SK-N-SH (cell line): ENCODE results near the gene TBC1D17. TPM values are rescaled to one million over a fixed set of nuclear protein-coding genes. Genes with fewer than 3 reads are reported as not detected.

Experiments used
- CTCF ChIA-PET: fragments of 300-600, 350-600 bp; formaldehyde crosslinking; extraction: SDS; loops from one replicate; lab custom pipeline; 2021; lab: Yijun Ruan, JAX
- POLR2A ChIA-PET: fragments of 350-600 bp; sonication (Branson Sonifier 250); formaldehyde crosslinking; extraction: SDS; loops from one replicate; lab custom pipeline; 2020; ENCODE audit warnings: antibody characterized with exemption, inconsistent platforms; lab: Yijun Ruan, JAX
- DNase-seq: peaks from one replicate; pipeline ENCODE4 v3.0.0; 2012
- H2AFZ ChIP-seq: fragments of 200-600 bp; sonication (generic); 2 replicates; pipeline ENCODE4 v1.8.1; 2016; ENCODE audit warnings: antibody characterized with exemption, mild to moderate bottlenecking, low read depth
- H3F3A ChIP-seq: fragments of 200-600 bp; sonication (generic); replicated peaks from 2 replicates; pipeline ENCODE3; 2016; ENCODE audit warnings: antibody characterized with exemption, mild to moderate bottlenecking; ENCODE audit not compliant: insufficient read depth
- H3K27ac ChIP-seq, 2 experiments: fragments of 200-500 bp in 1 of 2; fragments of 200-600 bp in 1 of 2; sonication (Bioruptor generic) in 1 of 2; sonication (generic), shearing (Covaris generic) in 1 of 2; 2 replicates each; pipeline versions ENCODE4 v1.5.1 to v1.6.1; 2014 to 2016; ENCODE audit warnings: low read depth in 2 of 2, inconsistent platforms in 1 of 2, low read length in 1 of 2, mild to moderate bottlenecking in 1 of 2, mixed read lengths in 1 of 2
- H3K27me3 ChIP-seq: fragments of 200-600 bp; sonication (generic), shearing (Covaris generic); 2 replicates; pipeline ENCODE4 v1.6.1; 2016; ENCODE audit warnings: mixed run types; ENCODE audit not compliant: insufficient read depth
- H3K36me3 ChIP-seq, 2 experiments: fragments of 200-500 bp in 1 of 2; fragments of 200-600 bp in 1 of 2; sonication (Bioruptor generic) in 1 of 2; sonication (generic) in 1 of 2; replicated peaks in 1 of 2; 2 replicates each; pipeline versions ENCODE3 to v1.5.1; 2014 to 2016; ENCODE audit warnings: low read length in 1 of 2, mild to moderate bottlenecking in 1 of 2; ENCODE audit not compliant: insufficient read depth in 2 of 2, control insufficient read depth in 1 of 2
- H3K4me1 ChIP-seq, 2 experiments: fragments of 200-500 bp in 1 of 2; fragments of 200-600 bp in 1 of 2; sonication (Bioruptor generic) in 1 of 2; sonication (generic), shearing (Covaris generic) in 1 of 2; 2 replicates each; pipeline versions ENCODE4 v1.5.1 to v1.6.1; 2014 to 2016; ENCODE audit warnings: low read depth in 1 of 2, low read length in 1 of 2, mixed run types in 1 of 2; ENCODE audit not compliant: insufficient read depth in 2 of 2, control insufficient read depth in 1 of 2
- H3K4me2 ChIP-seq: fragments of 200-600 bp; sonication (generic), shearing (Covaris generic); 2 replicates; pipeline ENCODE4 v1.6.1; 2017; ENCODE audit warnings: mixed run types
- H3K4me3 ChIP-seq, 2 experiments: fragments of 200-500 bp in 1 of 2; fragments of 200-600 bp in 1 of 2; sonication (Bioruptor generic) in 1 of 2; sonication (generic), shearing (Covaris generic) in 1 of 2; 2 replicates each; pipeline versions ENCODE4 v1.5.1 to v1.8.1; 2014 to 2016; ENCODE audit warnings: low read depth in 2 of 2, inconsistent platforms in 1 of 2, low read length in 1 of 2, mild to moderate bottlenecking in 1 of 2, mixed read lengths in 1 of 2, moderate library complexity in 1 of 2
- H3K79me2 ChIP-seq: fragments of 200-600 bp; sonication (generic); 2 replicates; pipeline ENCODE4 v1.8.1; 2017; ENCODE audit warnings: mild to moderate bottlenecking; ENCODE audit not compliant: insufficient read depth
- H3K9ac ChIP-seq: fragments of 200-600 bp; sonication (generic); 2 replicates; pipeline ENCODE4 v1.6.1; 2017; ENCODE audit warnings: mixed run types
- H3K9me2 ChIP-seq: fragments of 200-600 bp; sonication (generic); 2 replicates; pipeline ENCODE4 v1.6.1; 2017; ENCODE audit warnings: mixed run types
- H3K9me3 ChIP-seq: fragments of 200-600 bp; sonication (generic); 2 replicates; pipeline ENCODE4 v1.6.1; 2017; ENCODE audit warnings: mixed run types, mild to moderate bottlenecking, moderate library complexity
- H4K20me1 ChIP-seq: fragments of 200-600 bp; sonication (generic); 2 replicates; pipeline ENCODE4 v1.6.1; 2017; ENCODE audit warnings: mild to moderate bottlenecking, mixed run types; ENCODE audit not compliant: insufficient read depth
- CTCF ChIP-seq: fragments of 200-600 bp; sonication (generic); IDR thresholded peaks from 2 replicates; pipeline ENCODE4 v1.6.1; 2017; ENCODE audit warnings: antibody characterized with exemption, mild to moderate bottlenecking, moderate library complexity
- ELF1 ChIP-seq: IDR thresholded peaks from 2 replicates; pipeline ENCODE4 v1.4.0; 2012
- EZH2phosphoT487 ChIP-seq: fragments of 200-600 bp; sonication (generic); IDR thresholded peaks from 2 replicates; pipeline ENCODE4 v1.6.1; 2017; ENCODE audit warnings: low read depth, mixed run types, mild to moderate bottlenecking, antibody characterized with exemption, moderate library complexity, borderline replicate concordance
- FOXM1 ChIP-seq: IDR thresholded peaks from 2 replicates; pipeline ENCODE4 v1.4.0; 2012; ENCODE audit warnings: low read depth, mild to moderate bottlenecking
- GABPA ChIP-seq: IDR thresholded peaks from 2 replicates; pipeline ENCODE4 v1.4.0; 2012; ENCODE audit warnings: low read depth, mild to moderate bottlenecking
- JUND ChIP-seq: IDR thresholded peaks from 2 replicates; pipeline ENCODE4 v1.4.0; 2012
- MEF2A ChIP-seq: IDR thresholded peaks from 2 replicates; pipeline ENCODE4 v1.4.0; 2012; ENCODE audit warnings: low read depth, borderline replicate concordance
- MXI1 ChIP-seq: IDR thresholded peaks from 2 replicates; pipeline ENCODE4 v1.6.1; 2012; ENCODE audit warnings: mild to moderate bottlenecking, low read depth, low read length, improper control_type of control experiment
- POLR2AphosphoS5 ChIP-seq: IDR thresholded peaks from 2 replicates; pipeline ENCODE4 v1.6.1; 2012; ENCODE audit warnings: low read depth, low read length
- RAD21 ChIP-seq: IDR thresholded peaks from 2 replicates; pipeline ENCODE4 v1.6.1; 2012; ENCODE audit warnings: mild to moderate bottlenecking, low read length
- RCOR1 ChIP-seq: fragments of 150-350 bp; IDR thresholded peaks from 2 replicates; pipeline ENCODE4 v1.6.1; 2017; ENCODE audit warnings: antibody characterized with exemption, low read length
- RFX5 ChIP-seq: IDR thresholded peaks from 2 replicates; pipeline ENCODE4 v1.6.1; 2012; ENCODE audit warnings: mild to moderate bottlenecking, improper control_type of control experiment, low read length
- RXRA ChIP-seq: IDR thresholded peaks from 2 replicates; pipeline ENCODE4 v1.4.0; 2012; ENCODE audit warnings: low read depth, mild to moderate bottlenecking, borderline replicate concordance
- SMC3 ChIP-seq: IDR thresholded peaks from 2 replicates; pipeline ENCODE4 v1.6.1; 2012; ENCODE audit warnings: low read depth, low read length, improper control_type of control experiment
- TAF1 ChIP-seq: IDR thresholded peaks from 2 replicates; pipeline ENCODE4 v1.6.1; 2012; ENCODE audit warnings: low read depth, mild to moderate bottlenecking, low read length, moderate library complexity, borderline replicate concordance
- YY1 ChIP-seq: IDR thresholded peaks from 2 replicates; pipeline ENCODE4 v1.4.0; 2012; ENCODE audit warnings: low read depth, mild to moderate bottlenecking
- WGBS: methylation state at CpG from one replicate; pipeline ENCODE4 v1.1.6; 2017; ENCODE audit warnings: low lambda C conversion rate; 5-methylcytosine and 5-hydroxymethylcytosine counted together
- polyA plus RNA-seq, 3 experiments: library from polyadenylated mRNA; depleted of rRNA; stranded (reverse); fragments of >200 nt; gene quantifications; 2 replicates each; pipeline ENCODE4 v1.2.3, GENCODE V29; 2012
- small RNA-seq, 7 experiments: library from RNA; depleted of rRNA; stranded (forward); fragments of <200 nt; gene quantifications; one replicate each; pipeline ENCODE3, GENCODE V24; 2012
- TF ChIP-seq, protein P1 (sequence below): IDR thresholded peaks from 2 replicates; pipeline ENCODE4 v1.4.0; 2012; ENCODE audit warnings: low read depth

The TBC1D17 gene
- polyA plus RNA-seq, 1 of the 3 experiments (the other 2 are of a cell fraction), result 28.3 TPM

DNA sequence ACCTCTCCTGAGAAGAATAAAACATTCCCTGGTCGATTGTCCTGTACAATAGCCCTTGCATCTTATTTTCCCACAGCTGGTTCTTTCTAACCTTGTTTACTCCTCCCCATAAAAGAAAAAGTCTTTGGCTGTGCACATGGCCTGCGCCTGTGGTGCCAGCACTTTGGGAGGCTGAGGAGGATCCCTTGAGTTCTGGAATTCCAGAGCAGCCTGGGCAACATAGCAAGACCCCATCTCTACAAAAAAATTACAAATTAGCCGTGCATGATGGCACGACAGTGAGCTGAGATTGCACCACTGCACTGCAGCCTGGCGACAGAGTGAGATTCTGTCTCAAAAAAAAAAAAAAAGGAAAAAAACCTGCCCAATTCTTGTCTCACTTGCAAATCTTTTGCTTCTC lies 59.0 kb downstream of the TBC1D17 start:
- ChIA-PET POLR2A (no interaction called here), CTCF (interaction anchor here (0.6 to 6.1 kb wide), 4 partner anchors 9 to 46 kb away, joined by 3 to 94 read pairs (median 35); no protein-coding TSS in a partner anchor)
- Histone ChIP-seq H3K9me2 (no peaks in the 10 kb centered on the region), H2AFZ (no peak overlapping the region), H3K9ac (no peak overlapping the region), H3F3A (peaks cover 4% of the 10 kb centered on the region), H3K4me2 (no peak overlapping the region), H3K27ac (no peak overlapping the region), H3K36me3 (peaks cover 0 to 4% of the 10 kb centered on the region in 2 experiments), H3K79me2 (no peaks in the 10 kb centered on the region), H3K27me3 (no peaks in the 10 kb centered on the region; the same call in 1 of the 2 replicates), H4K20me1 (no peaks in the 10 kb centered on the region), H3K4me1 (peaks cover 0 to 3% of the 10 kb centered on the region in 2 experiments; a peak in 1 of 4 replicates), H3K9me3 (no peaks in the 10 kb centered on the region), H3K4me3 (no peak overlapping the region)
- TF ChIP-seq FOXM1 (no peak), RFX5 (no peak), MEF2A (no peak), YY1 (no peak)
- TF ChIP-seq, protein P1, sequence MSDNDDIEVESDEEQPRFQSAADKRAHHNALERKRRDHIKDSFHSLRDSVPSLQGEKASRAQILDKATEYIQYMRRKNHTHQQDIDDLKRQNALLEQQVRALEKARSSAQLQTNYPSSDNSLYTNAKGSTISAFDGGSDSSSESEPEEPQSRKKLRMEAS, result no peak
- no peak for DNase-seq
- 48% methylated on average over 5 of the region's 5 CpGs for WGBS

DNA sequence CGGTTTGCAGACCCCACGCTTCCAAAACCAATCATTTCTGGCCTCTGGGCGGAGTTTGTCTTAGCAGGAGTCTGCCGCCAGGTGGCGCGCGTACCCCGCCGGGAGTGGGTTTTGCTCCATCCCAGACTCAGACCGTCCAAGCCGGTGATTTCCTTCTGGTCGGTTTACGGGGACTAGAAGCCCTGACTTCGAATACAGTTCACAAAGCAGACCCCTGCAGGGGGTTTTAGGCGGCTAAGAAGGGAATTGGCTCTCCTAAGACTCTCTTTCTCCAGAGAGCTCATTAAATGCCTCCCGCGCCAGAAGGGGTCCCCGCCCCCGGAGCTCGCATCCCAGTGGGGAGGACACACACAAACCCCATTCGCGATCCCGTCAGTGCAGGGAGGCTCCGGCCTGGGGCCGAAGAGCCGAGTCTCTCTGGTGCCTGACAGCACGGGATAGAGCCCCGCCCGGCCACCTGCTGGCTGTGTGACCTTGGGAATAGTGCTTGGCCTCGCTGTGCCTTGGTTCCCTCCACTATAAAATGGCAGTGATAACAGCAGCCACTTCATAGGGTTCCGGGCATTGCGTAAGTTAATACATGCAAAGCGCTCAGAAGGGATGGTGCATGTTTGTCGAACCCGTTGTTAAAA lies 60.4 kb downstream of the TBC1D17 start:
- ChIA-PET POLR2A (no interaction called here), CTCF (interaction anchor here (0.6 to 6.1 kb wide), 26 partner anchors 9 to 225 kb away, joined by 3 to 94 read pairs (median 4); partner anchors contain the start of genes ATF5, NUP62, VRK3 and ZNF473)
- H3K79me2 ChIP-seq, result no peaks in the 10 kb centered on the region
- H3F3A ChIP-seq, result peaks cover 4% of the 10 kb centered on the region
- H3K4me3 ChIP-seq, result peak overlapping the region; percentile 34 to 56
- no peaks in the 10 kb centered on the region for H4K20me1 ChIP-seq
- WGBS, result 17% methylated on average over 23 of the region's 35 CpGs
- TF ChIP-seq RCOR1 (no peak), POLR2AphosphoS5 (no peak), TAF1 (no peak), RXRA (no peak), GABPA (no peak), EZH2phosphoT487 (no peak), CTCF (peak; percentile 96), FOXM1 (no peak), ELF1 (no peak), SMC3 (peak; percentile 98), RAD21 (peak; percentile 95), MXI1 (no peak), JUND (no peak)
- TF ChIP-seq, protein P1, result peak; percentile 43; the same call in 1 of the 2 replicates
- no peak overlapping the region for H3K27ac ChIP-seq
- H3K4me1 ChIP-seq, result peaks cover 0 to 3% of the 10 kb centered on the region in 2 experiments; a peak in 1 of 4 replicates
- H2AFZ ChIP-seq, result peak overlapping the region; percentile 68
- H3K9me3 ChIP-seq, result no peaks in the 10 kb centered on the region
- no peaks in the 10 kb centered on the region; the same call in 1 of the 2 replicates for H3K27me3 ChIP-seq
- no peaks in the 10 kb centered on the region for H3K9me2 ChIP-seq
- no peaks in the 10 kb centered on the region for H3K36me3 ChIP-seq
- peak; percentile 91 for DNase-seq
- H3K9ac ChIP-seq, result no peak overlapping the region
- peak overlapping the region; percentile 82 for H3K4me2 ChIP-seq

Small RNAs within 50 kb of the gene (small RNA-seq; reads per million reads assigned to genes)
- 0 reads per million in 7 experiments for gene MIR4749

Other genes with a start within 250 kb of the TBC1D17 start
- gene RRAS, start 237.6 kb upstream of the TBC1D17 start, polyA plus RNA-seq (2012; rRNA removed), result 113 and 141 TPM in 2 replicates
- gene SCAF1, start 235.5 kb upstream of the TBC1D17 start, polyA plus RNA-seq (2012; rRNA removed), result 5.5 and 9.5 TPM in 2 replicates
- 85.9 and 112 TPM in 2 replicates for gene IRF3, start 211.8 kb upstream of the TBC1D17 start, polyA plus RNA-seq (2012; rRNA removed)
- 20.3 and 27.9 TPM in 2 replicates for gene BCL2L12, start 211.8 kb upstream of the TBC1D17 start, polyA plus RNA-seq (2012; rRNA removed)
- gene PRMT1, start 200.4 kb upstream of the TBC1D17 start, polyA plus RNA-seq (2012; rRNA removed), result 774 and 789 TPM in 2 replicates
- 1.3 TPM in 2 replicates for gene ADM5, start 188.1 kb upstream of the TBC1D17 start, polyA plus RNA-seq (2012; rRNA removed)
- gene CPT1C, start 186.6 kb upstream of the TBC1D17 start, polyA plus RNA-seq (2012; rRNA removed), result 118 and 139 TPM in 2 replicates
- gene TSKS, start 114.4 kb upstream of the TBC1D17 start, polyA plus RNA-seq (2012; rRNA removed), result not detected in 2 replicates
- gene AP2A1, start 110.7 kb upstream of the TBC1D17 start, polyA plus RNA-seq (2012; rRNA removed), result 59.6 and 74.8 TPM in 2 replicates
- gene FUZ, start 64.4 kb upstream of the TBC1D17 start, polyA plus RNA-seq (2012; rRNA removed), result 23.7 and 29.9 TPM in 2 replicates
- gene MED25, start 59.4 kb upstream of the TBC1D17 start, polyA plus RNA-seq (2012; rRNA removed), result 15.7 and 30.2 TPM in 2 replicates
- gene PTOV1, start 26.5 kb upstream of the TBC1D17 start, polyA plus RNA-seq (2012; rRNA removed), result 56.1 and 95.0 TPM in 2 replicates
- 45.5 and 52.0 TPM in 2 replicates for gene PNKP, start 10.1 kb upstream of the TBC1D17 start, polyA plus RNA-seq (2012; rRNA removed)
- gene AKT1S1, start 347 bp upstream of the TBC1D17 start, polyA plus RNA-seq (2012; rRNA removed), result 56.7 and 63.7 TPM in 2 replicates
- 0.35 and 0.50 TPM in 2 replicates for gene IL4I1, start 19.2 kb downstream of the TBC1D17 start, polyA plus RNA-seq (2012; rRNA removed)
- gene ATF5, start 51.5 kb downstream of the TBC1D17 start, polyA plus RNA-seq (2012; rRNA removed), result 11.1 and 11.7 TPM in 2 replicates
- 14.6 and 16.2 TPM in 2 replicates for gene NUP62, start 51.8 kb downstream of the TBC1D17 start, polyA plus RNA-seq (2012; rRNA removed)
- gene SIGLEC11, start 83.5 kb downstream of the TBC1D17 start, polyA plus RNA-seq (2012; rRNA removed), result not detected in 2 replicates
- gene VRK3, start 147.7 kb downstream of the TBC1D17 start, polyA plus RNA-seq (2012; rRNA removed), result 30.3 and 33.5 TPM in 2 replicates
- gene ZNF473, start 148.3 kb downstream of the TBC1D17 start, polyA plus RNA-seq (2012; rRNA removed), result 5.4 and 5.9 TPM in 2 replicates